Activated naive CD4-positive, alpha-beta T cell treated with anti-CD3 and anti-CD28 coated beads, Interleukin-2, amount 50 U/mL, for 72 hours (primary cell): ENCODE measurements around the gene SIRPB2. TPM values are rescaled to one million over a fixed set of nuclear protein-coding genes. Genes with fewer than 3 reads are reported as not detected.

Experiments used
- ATAC-seq, 2 donors: fragments of 150-1000 bp; cut with Tn5 transposase; 2 replicates each; pipeline ENCODE4 v1.10.0; 2021; ENCODE audit warnings: mild to moderate bottlenecking in 2 of 2, moderate library complexity in 2 of 2
- DNase-seq, 2 donors: peaks; one replicate each; pipeline ENCODE4 v3.0.0; 2021 to 2022; ENCODE audit warnings: low spot score in 2 of 2
- H3K27ac Mint-ChIP-seq, 2 donors: one replicate each; pipeline ENCODE4 v1.8.0; 2022; ENCODE audit warnings: mild to moderate bottlenecking in 2 of 2, mixed read lengths in 2 of 2
- H3K36me3 Mint-ChIP-seq, 2 donors: one replicate each; pipeline ENCODE4 v1.8.0; 2022; ENCODE audit warnings: mixed read lengths in 2 of 2
- H3K9me3 Mint-ChIP-seq, 2 donors: one replicate each; pipeline ENCODE4 v1.8.0; 2022; ENCODE audit warnings: mixed read lengths in 2 of 2
- total RNA-seq, 2 donors: library from RNA; stranded (reverse); gene quantifications; one replicate each; pipeline ENCODE4 v1.2.3, GENCODE V29; 2022

SIRPB2 gene
- total RNA-seq: not detected

GRCh38 chr20:1491281-1491840 is at the start of gene SIRPB2:
Gene SIRPB2 (minus strand): TSS chr20:1491420. CDS start chr20:1491359, 61 bp downstream.
- no peak for DNase-seq

DNA sequence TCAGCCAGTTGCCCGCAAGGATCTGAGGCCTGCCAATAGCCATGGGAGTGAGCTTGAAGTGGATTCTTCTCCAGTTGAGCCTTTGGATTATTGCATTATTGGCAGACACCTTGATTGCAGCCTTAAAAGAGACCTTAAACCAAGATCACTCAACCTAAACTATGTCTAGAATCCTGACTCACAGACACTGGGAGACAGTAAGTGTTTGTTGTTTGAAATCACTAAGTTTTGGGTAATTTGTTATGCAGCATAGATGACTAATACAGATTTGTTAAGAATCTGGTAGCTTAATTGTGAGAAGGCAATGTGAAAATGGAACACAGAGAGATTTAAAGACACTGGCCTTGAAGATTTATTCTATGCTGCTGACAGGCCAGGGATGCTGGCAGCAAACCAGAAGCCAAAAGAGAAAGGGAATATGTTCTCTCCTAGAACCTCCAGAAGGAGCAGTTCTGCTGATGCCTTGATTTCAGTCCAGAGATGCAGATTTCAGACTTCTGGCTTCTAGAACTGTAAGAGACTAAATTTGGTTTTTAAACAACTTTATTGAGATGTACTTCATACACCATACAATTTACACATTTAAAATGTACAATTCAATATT is 48.7 kb upstream of the SIRPB2 start:
- Mint-ChIP-seq H3K36me3 (peaks cover 0 to 16% of the 10 kb centered on the region in 2 donors), H3K9me3 (peaks cover 4 to 28% of the 10 kb centered on the region in 2 donors), H3K27ac (no peak overlapping the region)
- ATAC-seq: peak in 1 of 2 donors; percentile 34
- DNase-seq: no peak

More at GRCh38 chr20:1491281-1491840, at the start of gene SIRPB2:
- ATAC-seq: no peak
- H3K36me3 Mint-ChIP-seq: peaks cover 0 to 5% of the 10 kb centered on the region in 2 donors
- H3K9me3 Mint-ChIP-seq: peaks cover 0 to 9% of the 10 kb centered on the region in 2 donors
- no peak within 1 kb of the TSS for H3K27ac Mint-ChIP-seq

DNA sequence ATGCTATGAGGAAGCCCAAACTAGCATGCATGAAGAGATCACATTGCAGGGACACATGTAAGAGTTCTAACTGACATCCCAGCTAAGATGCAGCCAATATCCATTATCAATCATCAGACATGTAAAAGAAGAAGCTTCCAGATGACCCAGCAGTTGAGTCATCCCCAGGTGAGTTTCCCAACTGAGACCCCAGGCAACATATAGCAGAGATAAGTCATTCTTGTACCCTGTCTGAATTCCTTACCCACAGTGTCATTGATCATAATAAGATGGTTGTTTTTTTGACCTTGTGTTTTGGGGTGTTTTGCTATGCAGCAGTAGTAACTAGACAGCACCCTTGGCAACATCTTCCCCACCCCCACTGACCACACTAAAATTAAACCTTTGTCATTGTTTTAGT is 47.4 kb upstream of the SIRPB2 start:
- no peak overlapping the region for H3K27ac Mint-ChIP-seq
- no peak for DNase-seq
- peaks cover 0 to 15% of the 10 kb centered on the region in 2 donors for H3K36me3 Mint-ChIP-seq
- H3K9me3 Mint-ChIP-seq: peaks cover 4 to 27% of the 10 kb centered on the region in 2 donors
- ATAC-seq: peak in 1 of 2 donors; percentile 64

DNA sequence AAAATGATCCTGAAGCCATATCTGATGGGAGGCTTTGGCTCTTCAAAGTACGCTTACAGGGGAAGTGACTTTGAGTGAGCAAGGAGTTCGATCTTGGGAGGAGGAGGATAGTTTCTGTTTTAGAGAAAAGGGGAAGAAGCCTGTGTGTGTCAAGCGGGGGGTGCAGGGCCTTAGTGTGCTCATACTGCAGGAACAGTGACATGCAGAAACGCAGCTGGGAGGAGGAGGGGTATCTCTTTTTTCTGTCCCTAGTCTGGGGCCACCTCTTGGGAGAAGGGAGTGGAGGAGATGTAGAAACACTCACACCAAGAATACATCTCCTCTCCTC is 46.5 kb upstream of the SIRPB2 start:
- no peak for ATAC-seq
- peak overlapping the region; percentile 1 to 51 for H3K27ac Mint-ChIP-seq
- no peak for DNase-seq
- H3K9me3 Mint-ChIP-seq: peaks cover 4 to 27% of the 10 kb centered on the region in 2 donors
- peaks cover 0 to 15% of the 10 kb centered on the region in 2 donors for H3K36me3 Mint-ChIP-seq

DNA sequence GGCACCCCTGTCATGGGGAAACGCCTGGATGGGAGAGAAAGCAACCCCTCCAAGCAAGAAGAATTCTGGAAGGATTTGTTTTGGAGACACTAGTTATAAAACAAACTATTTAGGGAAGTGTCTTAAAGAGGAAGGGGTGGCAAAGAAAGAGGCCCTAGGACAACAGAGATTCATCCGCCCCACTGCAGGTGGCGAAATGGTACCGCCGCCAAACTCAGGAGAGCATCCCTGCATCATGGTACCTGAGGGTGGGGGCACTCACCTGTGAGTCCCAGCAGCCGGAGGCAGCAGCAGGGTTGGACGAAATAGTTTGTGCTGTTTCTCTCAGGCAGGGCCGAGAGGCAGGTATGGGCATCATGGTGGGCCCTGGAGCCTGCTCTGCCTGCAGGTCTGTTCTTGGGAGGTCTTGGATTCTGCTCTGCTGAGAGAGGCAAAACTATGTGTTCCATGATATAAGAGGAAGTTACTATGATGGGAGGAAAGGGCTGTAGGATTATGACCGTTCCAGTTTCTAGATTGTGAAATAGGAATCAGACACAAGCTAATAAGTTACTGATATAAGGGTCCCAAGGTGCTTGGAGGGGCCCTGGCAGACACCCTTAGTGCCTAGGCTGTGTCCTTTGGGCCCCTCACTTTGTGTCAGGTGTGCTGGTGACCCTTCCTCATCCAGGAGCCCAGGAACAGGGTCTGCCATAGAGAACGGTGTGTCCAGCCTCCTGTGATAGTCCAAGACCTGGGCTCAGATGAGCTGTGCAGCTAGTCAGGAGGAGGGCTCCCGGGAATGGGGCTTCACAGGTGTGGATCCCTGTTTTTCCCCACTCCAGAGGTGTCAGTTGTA is 45.9 kb upstream of the SIRPB2 start:
- H3K27ac Mint-ChIP-seq: peak overlapping the region; percentile 34 to 51
- ATAC-seq: no peak
- H3K36me3 Mint-ChIP-seq: peaks cover 0 to 15% of the 10 kb centered on the region in 2 donors
- no peak for DNase-seq
- peaks cover 4 to 22% of the 10 kb centered on the region in 2 donors for H3K9me3 Mint-ChIP-seq

- ATAC-seq (no peak), DNase-seq (no peak)
- Mint-ChIP-seq H3K9me3 (peaks cover 0 to 12% of the 10 kb centered on the region in 2 donors), H3K36me3 (peaks cover 0 to 7% of the 10 kb centered on the region in 2 donors), H3K27ac (no peak overlapping the region)
Observed at GRCh38 chr20:1535420-1536175, 44.4 kb upstream of the SIRPB2 start.

GRCh38 chr20:1534526-1534925 is 43.3 kb upstream of the SIRPB2 start:
- Mint-ChIP-seq H3K27ac (no peak overlapping the region), H3K36me3 (peaks cover 0 to 1% of the 10 kb centered on the region in 2 donors), H3K9me3 (peaks cover 0 to 4% of the 10 kb centered on the region in 2 donors)
- DNase-seq: no peak
- ATAC-seq: no peak

DNA sequence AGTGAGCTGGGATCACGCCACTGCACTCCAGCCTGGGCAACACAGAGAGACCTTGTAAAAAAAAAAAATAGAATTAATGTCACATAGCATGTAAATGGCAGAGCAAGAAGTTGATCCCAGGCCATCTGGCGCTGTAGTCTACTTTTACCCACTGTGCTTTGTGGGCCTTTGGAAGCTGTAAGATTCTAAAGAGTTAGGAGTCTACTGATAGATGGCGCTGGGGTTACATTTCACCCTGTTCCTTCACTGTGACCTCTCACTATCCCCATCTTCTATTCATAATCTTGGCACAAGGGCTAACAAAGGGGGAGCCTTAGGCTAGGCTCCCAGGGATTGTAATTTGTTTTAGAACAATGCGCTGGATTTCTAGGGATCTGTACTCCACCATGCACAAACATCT is 41.8 kb upstream of the SIRPB2 start:
- Mint-ChIP-seq H3K36me3 (no peaks in the 10 kb centered on the region), H3K27ac (peak overlapping the region in 1 of 2 donors; percentile 23), H3K9me3 (no peaks in the 10 kb centered on the region)
- ATAC-seq (peak; percentile 50 to 58), DNase-seq (no peak)

DNA sequence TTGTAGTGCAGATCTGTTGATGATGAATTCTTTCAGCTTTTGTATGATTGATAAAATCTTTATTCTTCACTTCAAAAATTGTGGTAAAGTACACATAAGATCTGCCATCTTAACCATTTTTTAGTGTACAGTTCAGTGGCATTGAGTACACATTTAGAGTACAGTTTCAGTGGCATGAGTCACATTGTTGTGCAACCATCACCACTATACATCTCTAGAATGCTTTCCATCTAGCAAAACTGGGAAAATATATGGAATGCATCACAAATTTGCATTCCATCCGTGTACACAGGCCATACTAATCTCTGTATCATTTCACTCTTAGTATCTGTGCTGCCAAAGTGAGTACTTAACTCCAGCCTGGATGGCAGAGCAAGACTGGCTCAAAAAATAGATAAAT is 37.6 kb upstream of the SIRPB2 start:
- peaks cover 0 to 5% of the 10 kb centered on the region in 2 donors for H3K36me3 Mint-ChIP-seq
- ATAC-seq (no peak), DNase-seq (no peak)
- H3K27ac Mint-ChIP-seq: no peak overlapping the region
- H3K9me3 Mint-ChIP-seq: no peaks in the 10 kb centered on the region

DNA sequence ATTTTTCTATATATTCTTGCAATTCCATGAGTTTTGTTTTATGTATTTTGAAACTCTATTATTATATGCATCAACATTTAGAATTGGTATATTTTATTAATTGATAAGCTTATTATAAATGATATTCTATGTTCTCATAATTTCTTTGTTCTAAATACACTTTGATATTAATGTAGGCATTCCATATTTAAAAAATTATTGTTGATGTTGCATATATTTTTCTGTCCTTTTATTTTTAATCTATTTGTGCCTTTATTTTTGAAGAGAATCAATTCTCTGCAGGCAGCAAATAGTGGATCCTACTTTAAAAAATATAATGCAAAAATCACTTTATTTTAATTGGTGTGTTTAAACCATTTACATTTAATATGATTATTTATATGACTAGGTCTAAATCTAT is 36.7 kb upstream of the SIRPB2 start:
- peaks cover 0 to 5% of the 10 kb centered on the region in 2 donors for H3K36me3 Mint-ChIP-seq
- no peak for ATAC-seq
- H3K9me3 Mint-ChIP-seq: no peaks in the 10 kb centered on the region
- H3K27ac Mint-ChIP-seq: no peak overlapping the region
- no peak for DNase-seq

DNA sequence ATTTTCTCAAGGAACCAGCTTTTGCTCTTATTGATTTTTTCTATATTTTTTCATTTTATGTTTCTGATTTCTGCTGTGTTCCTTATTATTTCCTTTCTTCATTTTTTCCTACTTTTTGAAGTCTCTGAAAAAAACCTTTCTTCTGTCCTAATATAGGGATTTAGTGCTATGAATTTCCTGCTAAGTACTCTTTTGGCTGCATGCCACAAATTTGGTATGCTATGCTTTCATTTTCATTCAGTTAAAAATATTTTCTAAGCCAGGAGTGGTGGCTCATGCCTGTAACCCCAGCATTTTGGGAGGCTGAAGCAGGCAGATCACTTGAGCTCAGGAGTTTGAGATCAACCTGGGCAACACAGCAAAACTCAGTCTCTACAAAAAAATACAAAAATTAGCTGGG is 35.7 kb upstream of the SIRPB2 start:
- Mint-ChIP-seq H3K27ac (no peak overlapping the region), H3K36me3 (peaks cover 0 to 5% of the 10 kb centered on the region in 2 donors), H3K9me3 (no peaks in the 10 kb centered on the region)
- DNase-seq: no peak
- no peak for ATAC-seq

GRCh38 chr20:1526310-1526709 is 35.1 kb upstream of the SIRPB2 start:
- DNase-seq: no peak
- H3K36me3 Mint-ChIP-seq: peaks cover 0 to 5% of the 10 kb centered on the region in 2 donors

GRCh38 chr20:1524004-1524403 is 32.8 kb upstream of the SIRPB2 start:
- Mint-ChIP-seq H3K36me3 (peaks cover 0 to 5% of the 10 kb centered on the region in 2 donors), H3K27ac (no peak overlapping the region), H3K9me3 (no peaks in the 10 kb centered on the region)
- ATAC-seq (no peak), DNase-seq (no peak)

More at GRCh38 chr20:1526310-1526709, 35.1 kb upstream of the SIRPB2 start:
- no peak for ATAC-seq
- H3K27ac Mint-ChIP-seq: no peak overlapping the region
- H3K9me3 Mint-ChIP-seq: no peaks in the 10 kb centered on the region

GRCh38 chr20:1517010-1517409 is 25.8 kb upstream of the SIRPB2 start:
- Mint-ChIP-seq H3K27ac (no peak overlapping the region), H3K36me3 (peaks cover 4 to 8% of the 10 kb centered on the region in 2 donors), H3K9me3 (peaks cover 9 to 10% of the 10 kb centered on the region in 2 donors)
- no peak for DNase-seq
- ATAC-seq: no peak

GRCh38 chr20:1513801-1514200 is 22.6 kb upstream of the SIRPB2 start:
- Mint-ChIP-seq H3K9me3 (peaks cover 9 to 10% of the 10 kb centered on the region in 2 donors), H3K36me3 (peaks cover 4 to 8% of the 10 kb centered on the region in 2 donors), H3K27ac (no peak overlapping the region)
- no peak for DNase-seq
- no peak for ATAC-seq

- Mint-ChIP-seq H3K36me3 (peaks cover 4 to 8% of the 10 kb centered on the region in 2 donors), H3K27ac (no peak overlapping the region), H3K9me3 (peaks cover 7 to 10% of the 10 kb centered on the region in 2 donors)
- ATAC-seq (peak; percentile 51 to 61), DNase-seq (peak in 1 of 2 donors; percentile 12)
Observed at GRCh38 chr20:1509237-1509636, 18.0 kb upstream of the SIRPB2 start.
